ENCODE results near the gene BCL7A.

DNA sequence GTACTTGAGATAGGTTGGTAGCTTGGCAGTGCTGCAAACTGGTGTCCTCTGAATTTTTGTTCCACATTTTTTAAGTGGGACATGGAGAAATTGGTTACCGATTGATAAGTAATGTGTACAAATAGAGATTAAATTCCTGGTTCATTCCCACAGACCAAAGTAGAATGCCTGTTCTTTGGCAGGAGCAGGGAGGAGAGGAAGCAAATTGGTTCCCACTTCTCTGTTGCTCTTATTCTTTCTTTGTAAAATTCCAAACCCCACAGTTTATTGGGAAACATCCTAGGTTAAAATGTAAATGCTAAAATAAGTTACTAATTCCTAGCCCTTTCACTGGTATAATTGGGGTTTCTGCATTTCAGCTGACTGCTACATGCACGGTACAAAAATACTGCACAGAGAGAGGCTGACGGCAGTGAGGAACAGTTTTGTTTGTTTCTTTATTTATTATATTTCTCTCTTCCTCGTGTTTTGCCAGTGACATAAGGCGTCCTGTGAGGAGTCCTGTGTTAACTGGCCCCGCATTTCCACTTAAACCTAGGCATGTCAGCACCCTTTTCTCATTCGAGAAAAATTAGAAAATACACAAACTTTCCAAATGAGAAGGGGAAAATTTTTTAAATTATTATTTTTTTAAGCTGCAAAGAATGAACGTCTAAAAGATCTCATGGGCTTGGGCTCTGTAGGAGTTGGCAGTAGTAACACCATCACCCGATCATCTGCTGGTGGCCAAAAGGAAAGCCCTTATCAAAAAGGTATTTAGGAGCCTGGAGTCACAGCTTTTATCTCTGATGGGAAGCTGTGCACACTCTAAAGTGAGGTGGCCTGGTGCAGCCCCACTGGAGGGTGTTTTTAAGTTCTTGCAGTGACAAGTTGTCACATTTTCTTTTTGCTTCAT, 25.4 kb upstream of the BCL7A start:
- TF ChIP-seq, protein P1, sequence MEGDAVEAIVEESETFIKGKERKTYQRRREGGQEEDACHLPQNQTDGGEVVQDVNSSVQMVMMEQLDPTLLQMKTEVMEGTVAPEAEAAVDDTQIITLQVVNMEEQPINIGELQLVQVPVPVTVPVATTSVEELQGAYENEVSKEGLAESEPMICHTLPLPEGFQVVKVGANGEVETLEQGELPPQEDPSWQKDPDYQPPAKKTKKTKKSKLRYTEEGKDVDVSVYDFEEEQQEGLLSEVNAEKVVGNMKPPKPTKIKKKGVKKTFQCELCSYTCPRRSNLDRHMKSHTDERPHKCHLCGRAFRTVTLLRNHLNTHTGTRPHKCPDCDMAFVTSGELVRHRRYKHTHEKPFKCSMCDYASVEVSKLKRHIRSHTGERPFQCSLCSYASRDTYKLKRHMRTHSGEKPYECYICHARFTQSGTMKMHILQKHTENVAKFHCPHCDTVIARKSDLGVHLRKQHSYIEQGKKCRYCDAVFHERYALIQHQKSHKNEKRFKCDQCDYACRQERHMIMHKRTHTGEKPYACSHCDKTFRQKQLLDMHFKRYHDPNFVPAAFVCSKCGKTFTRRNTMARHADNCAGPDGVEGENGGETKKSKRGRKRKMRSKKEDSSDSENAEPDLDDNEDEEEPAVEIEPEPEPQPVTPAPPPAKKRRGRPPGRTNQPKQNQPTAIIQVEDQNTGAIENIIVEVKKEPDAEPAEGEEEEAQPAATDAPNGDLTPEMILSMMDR (IDR thresholded peaks at IDR 0.05; ENCODE audit: poor library complexity) = no peak
- TF ChIP-seq EZH2phosphoT487 (IDR thresholded peaks at IDR 0.05; ENCODE audit: low read depth, severe bottlenecking, unreplicated experiment) (no peak), EZH2 (IDR thresholded peaks at IDR 0.05; ENCODE audit: borderline replicate concordance) (no peak)

All from hepatocyte (in vitro differentiated cells).